ENCODE measurements around the gene CYP2J2.
A peak's percentile ranks its signal among the peaks of the same experiment; 100 is the strongest.
"Not testable (repeated sequence)": the region's sequence is repeated elsewhere in the genome, so short reads cannot be mapped to it uniquely, and the experiment has no call there.

Gene CYP2J2

DNA sequence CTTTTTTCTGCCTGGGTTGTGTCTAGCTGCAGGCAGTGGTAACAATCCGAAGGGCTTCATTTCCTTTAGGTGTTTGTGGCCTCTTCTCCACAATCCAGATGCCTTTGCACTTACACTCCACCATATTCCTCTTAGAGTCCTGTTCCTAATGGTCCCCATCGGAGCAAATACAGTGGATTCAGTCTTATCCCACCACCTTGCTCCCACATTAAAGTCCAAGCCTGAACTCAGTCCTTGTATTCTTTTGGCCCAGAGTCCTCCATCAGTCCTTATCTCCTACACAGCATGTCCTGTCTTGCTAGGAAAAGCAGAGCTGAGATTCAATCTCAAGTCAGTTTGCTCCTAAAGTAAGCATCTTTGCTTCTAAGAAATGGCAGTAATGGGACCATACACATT, 8.8 kb downstream of the CYP2J2 start:
- DNase-seq: no peak

DNA sequence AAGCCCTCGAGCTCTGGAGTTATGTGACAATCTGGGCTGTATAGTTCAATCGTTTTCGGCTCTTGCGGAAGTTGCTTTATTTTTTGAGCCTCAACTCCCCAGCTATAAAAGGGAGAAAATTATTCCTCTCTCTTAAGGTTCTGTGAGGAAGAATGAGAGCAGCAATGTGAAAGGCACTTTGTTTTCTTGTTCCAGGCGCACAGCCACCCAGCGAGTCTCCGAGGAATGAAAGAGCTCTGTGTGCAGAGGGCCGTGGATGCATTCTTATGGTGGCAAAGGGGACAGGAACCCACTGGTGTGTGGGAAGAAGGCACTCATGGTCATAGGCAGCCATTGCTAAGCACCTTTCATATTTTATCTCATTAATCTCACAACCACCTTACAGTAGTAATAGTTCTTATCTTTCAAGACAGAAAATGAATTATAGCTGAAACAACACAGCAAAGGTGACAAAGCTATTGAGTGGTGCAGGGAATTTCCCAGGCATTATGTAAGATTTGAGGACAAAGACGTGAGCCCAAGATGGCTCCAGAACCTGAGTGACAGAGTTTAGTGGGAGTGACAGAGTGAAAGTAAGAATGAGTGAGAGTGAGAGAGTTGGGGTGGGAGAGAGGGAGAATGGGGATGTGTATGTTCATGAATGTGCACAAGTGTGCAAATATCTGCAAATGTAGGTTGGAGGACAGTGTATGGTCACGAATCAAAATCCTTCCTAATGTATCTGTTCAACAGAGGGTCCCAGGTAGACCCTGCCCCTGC, 9.4 kb downstream of the CYP2J2 start:
- no peak for DNase-seq

DNA sequence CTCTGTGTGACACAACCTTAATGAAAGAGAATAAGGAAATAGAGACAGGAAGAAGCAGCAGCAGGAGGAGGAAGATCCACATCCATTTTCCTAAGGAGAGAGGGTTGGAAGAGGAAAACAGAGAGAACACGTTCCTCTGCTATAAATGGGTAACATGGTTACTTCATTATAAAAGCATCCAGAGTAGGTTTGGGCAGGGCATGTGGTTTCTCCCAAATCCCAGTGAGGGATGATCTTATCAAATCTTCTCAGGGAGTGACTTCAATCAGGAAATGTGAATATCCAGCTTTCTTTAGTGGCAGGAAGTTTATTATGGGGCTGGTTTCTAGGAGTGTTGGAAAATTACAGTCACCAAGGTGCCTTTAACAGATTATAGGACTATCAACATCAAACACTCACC, 11.1 kb downstream of the CYP2J2 start:
- DNase-seq: no peak

DNA sequence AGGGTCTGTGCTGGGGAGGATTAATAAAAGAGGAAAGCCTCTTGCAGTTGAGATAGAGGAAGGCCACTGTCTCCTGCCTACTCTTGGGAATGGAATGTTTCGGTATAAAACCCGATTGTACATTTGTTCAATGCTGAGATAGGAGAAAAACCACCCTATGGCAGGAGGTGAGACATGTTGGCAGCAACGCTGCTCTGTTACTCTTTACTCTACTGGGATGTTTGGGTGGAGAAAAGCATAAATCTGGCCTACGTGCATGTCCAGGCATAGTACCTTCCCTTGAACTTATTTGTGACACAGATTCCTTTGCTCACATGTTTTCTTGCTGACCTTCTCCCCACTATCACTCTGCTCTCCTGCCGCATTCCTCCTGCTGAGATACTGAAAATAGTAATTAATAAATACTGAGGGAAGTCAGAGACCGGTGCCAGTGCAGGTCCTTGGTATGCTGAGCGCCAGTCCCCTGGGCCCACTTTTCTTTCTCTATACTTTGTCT, 11.7 kb downstream of the CYP2J2 start:
- not testable (repeated sequence) for DNase-seq

DNA sequence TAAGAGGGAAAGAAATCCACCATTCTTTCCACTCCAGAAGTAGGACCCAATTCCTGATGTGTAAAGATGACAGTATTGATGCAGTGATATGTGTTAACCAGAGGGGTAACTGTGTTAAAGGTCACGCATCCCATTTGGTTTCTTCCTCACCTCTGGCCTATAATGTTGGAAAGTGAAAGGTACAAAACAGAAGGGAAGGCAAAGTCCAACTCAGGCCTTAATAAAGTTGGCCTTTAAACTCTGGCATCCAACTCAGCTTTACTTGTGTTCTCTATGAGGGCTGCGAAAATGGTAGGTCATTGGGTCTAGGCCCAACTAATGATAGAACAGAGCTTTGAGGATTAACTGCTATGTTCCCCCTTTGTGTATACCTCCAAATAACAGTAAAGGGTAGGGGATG, 17.9 kb downstream of the CYP2J2 start:
- DNase-seq: no peak

DNA sequence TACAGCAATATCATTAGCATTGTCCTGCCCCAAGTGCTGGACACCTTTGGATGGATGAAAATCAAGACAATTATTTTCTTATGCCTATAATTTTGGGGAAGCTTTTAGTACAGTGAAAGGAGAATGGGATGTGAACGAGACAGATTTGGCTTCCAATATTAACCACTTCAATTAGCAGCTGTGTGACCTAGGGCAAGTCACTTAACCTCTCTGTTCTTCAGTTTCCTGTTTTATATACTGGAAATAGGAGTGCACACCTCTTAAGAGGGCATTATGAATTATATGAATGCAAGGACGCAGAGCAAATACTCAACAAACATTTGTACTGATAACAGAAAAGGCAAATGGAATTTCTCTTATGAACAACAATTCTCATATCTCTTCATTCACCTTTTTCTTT, 18.5 kb downstream of the CYP2J2 start:
- DNase-seq: no peak

DNA sequence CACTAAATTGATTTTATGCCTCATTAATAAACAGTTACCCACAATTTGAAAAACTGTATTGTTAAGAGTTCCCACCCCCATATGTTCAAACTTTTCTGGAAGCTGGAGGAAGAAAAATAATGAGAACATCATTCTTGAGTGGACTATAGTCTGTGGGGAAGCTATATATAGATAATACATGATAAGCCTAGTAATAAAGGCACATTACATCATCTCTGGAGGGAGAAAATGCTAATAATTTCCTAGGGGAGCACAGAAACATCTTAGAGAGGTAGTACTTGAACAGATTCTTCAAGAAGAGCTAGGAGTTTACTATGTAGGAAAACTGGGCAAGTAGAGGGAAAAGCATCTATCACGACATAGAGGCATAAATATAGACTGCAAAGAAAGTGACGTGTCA, 19.6 kb downstream of the CYP2J2 start:
- no peak for DNase-seq

DNA sequence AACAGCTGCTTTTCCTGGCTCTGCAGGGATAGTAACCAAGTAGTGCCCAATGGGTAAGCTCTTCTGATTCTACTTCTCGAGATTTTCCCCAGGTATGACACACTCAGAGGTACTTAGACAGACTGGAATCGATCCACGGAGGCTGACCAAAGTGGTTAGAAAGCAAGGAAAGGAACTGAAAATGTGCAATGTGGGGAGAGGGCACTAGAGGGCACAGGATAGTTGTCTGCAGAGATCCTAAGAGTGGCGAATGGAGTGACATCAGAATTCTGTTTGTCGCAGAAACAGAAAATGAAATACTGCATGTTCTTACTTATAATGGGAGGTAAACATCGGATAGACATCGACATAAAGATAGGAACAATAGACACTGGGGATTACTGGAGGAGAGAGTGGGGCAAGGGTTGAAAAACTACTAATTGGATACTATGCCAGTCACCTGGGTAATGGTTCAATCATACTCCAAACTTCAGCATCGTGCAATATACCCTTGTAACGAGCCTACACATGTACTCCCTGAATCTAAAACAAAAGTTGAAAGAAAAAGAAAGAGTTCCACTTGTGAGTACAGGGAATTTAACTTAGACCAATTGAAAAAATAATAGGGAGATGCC, 23.3 kb downstream of the CYP2J2 start:
- peak; percentile 79 for DNase-seq

DNA sequence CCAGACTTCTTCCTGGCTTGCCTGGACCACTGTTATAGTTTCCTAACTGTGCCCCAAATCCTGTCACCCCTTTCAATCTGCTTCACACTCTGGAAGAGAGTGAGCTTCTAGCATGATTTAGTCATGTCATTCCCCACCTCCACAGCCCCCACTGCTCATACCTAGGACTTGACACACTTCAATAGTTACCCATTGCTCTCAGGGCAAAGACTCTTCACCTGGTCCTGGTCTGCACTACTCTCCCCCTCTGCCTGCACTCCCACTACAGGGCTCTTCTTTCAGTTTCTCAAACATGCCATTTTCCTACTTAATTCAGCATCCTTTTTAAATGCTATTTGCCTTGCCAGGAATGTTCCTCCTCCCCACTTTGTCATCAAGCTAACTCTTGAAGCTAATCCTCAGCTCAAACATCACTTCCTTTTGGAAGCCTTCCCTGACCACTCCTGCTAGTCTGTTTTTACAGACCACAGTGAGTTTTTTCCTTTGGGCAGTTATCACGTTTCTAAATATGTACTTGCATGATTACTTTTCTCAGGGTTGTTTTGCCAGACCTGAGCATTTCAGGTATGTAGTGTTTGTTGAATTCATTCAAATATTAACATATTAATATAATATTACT, 24.7 kb downstream of the CYP2J2 start:
- DNase-seq: no peak

DNA sequence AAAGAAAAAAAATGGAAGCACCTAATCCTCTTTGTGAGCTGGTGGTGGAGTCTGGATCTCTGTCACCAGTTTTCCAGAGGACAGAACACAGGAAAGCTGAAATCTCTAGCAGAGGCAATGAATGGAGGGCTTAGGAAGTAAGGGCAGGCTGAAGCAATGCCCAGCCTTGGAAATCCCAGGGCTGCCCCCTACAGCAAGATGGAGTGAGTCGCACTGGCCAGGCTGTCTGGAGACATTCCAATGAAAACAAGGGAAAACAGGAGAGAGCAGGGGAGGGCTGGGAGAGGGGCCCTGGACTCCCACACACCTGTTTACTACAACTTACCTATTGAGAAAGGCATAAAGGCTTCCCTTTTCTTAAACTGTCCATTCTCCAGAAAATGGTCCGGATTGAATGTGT, 25.9 kb downstream of the CYP2J2 start:
- no peak for DNase-seq

DNA sequence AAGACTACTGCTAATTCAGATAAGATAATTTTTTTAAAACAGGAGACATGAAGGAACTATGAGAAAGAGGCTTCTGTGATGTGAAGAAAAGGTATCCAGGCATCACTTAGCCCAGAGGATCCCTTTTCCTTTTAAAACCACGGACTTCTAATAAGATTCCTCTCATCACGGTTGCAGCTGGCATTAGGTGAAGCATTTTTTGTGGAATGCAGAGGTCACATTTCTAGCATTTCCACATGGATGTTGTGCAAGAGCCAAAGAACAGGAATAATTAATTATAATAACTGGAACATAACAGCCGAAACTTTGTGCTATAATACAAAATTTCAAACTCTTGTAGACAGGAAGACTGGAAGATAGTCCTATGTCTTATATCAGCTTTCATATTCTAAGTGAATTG, 27.6 kb downstream of the CYP2J2 start:
- no peak for DNase-seq

DNA sequence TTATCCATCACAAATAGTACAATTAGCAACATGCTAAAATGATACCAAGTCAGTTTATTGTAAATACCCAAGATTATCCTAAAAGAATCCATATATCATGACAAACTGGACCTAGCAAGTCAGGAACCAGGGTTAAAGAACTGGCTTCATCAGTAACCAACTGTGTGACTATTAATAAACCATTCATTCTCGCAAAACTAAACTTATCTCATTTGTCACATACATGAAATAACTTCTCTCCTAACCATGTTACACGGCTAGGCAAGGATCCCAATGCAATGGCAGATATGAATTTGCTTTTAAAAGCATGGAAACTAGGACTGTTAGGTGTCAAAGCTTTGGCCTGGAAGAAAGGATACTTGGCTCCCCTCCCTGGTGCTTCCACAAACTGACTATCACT, 29.4 kb downstream of the CYP2J2 start:
- DNase-seq: no peak

DNA sequence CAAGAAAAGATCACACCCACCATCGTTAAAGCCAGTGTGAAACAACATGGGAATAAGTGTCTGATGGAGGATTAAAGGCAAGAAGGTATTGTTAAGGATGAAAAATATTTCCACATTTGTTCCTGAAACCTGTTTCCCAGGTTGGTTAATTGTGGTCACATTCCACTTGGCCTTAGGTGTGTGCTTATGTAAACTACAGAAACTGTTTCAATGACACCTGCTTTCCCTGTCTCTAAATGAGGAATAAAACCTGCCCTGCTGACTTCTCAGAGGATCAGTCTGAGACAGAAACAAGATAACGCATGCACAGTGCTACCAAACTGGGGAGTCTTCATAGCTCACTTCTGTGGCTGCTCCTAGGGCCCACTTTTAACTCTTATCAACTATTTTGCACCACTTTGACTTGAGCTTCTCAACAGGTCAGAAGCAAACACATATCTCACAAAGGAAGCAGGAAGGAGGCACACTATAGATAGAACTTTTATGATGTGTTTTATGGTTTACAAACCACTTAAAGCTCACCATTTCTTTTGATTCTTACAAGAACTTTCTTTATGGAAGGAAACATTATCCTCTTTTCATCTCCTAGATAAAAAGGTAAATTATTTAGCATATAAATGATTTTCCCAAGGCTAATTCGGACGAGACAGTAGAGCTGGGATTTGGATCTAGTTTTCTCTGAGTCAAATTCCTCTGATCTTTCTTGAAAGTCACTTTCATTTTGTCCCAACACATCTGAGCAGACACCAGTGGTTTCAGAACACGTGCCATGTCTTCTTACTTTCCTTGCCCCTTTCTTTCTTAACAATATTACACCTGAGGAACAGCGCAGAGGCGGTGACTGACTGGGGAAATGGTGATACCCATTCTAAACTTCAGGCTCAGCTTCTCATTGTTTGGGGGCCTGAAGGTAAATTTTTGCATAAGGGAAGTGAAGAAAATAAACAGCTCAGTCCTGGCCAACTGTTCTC, 33.4 kb downstream of the CYP2J2 start:
- DNase-seq: no peak

DNA sequence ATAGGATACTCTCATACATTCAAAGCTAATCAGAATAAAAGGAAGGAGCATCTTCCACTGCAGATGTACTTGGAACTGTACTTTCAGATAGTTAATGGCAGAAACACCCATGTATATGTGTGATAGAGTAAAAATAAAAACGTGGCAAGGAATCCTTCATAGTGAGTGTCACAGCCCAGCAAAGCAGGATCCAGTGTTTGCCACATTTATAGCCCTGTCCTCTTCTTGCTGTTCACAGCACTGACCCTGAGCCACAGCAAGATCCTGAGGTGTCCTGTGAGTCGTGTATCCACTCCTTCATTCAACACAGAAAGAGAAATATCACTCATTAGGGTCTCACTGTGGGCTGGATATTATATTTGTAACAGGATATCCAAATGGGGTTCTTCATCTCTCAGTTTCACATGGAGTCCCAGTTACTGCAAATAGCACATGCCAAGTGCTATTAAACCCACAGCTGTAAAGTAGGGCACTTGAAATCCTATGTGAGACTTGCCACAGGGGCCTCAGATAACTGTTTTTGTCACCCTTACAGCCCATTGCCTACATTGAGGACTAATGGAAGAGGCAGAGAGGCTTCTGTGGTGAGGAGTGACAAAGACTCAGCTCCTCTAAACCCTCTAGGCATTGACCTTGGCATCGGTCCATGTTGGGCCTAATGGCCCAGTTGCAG, 41.3 kb downstream of the CYP2J2 start:
- DNase-seq: no peak

DNA sequence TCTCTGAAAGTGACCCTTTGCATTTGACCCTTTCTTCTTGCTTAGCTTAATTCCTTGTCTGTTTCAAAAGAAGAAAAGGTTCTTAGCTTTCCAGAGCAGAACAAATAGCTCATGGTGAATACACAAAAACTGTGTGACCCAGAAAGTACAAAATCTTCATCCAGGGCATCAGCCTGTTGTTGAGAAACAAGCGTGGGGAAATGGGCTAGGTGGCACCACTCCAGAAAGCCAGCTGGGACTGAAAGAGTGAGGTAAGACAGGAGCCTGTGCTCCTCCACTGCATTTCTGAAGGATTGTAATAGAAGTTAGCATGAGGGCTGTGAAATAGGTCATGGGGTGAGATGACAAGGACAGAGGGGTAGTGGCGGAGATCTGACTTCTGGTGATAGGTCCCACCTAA, 45.8 kb downstream of the CYP2J2 start:
- no peak for DNase-seq

DNA sequence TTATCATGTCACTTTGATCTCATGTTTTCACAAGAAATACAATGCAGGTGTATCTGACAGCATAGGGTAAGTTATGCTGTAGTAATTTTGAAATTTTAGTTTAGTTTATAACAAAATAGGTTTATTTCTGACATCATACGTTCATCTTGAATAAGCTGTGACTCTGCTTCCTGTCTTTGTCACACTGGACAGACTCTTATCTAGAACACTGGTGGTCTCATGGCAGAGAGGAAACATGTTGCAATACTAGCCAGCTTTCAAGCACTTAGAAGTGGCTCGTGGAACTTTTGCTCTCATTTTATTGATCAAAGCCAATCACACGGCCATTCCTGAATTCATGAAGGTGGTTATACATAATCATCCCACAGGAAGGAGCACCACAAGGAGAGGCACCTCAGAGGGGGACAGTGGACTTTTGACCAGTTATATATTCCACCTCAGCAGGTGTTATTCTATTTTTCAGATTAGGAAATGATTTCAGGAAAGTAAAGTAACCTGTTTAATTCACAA, 46.5 kb downstream of the CYP2J2 start:
- DNase-seq: peak; percentile 59

DNA sequence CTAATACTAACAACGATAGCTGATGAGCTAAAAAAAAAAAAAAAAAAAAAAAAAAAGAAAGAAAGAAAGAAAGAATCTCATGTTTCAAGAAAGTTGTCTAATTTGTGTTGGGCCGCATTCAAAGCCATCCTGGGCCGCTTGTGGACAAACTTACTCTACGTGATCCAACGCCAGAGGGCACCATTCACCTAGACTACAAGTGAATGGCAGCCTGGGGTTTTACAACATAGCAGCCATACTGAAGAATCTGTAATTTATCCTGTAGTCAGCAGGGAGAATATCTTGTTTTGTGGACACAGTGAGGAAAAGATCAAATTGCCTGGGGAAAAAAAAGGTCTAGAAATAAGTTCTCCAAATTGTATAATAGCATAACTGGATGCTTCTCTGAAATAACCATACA, 47.0 kb downstream of the CYP2J2 start:
- peak; percentile 82 for DNase-seq

DNA sequence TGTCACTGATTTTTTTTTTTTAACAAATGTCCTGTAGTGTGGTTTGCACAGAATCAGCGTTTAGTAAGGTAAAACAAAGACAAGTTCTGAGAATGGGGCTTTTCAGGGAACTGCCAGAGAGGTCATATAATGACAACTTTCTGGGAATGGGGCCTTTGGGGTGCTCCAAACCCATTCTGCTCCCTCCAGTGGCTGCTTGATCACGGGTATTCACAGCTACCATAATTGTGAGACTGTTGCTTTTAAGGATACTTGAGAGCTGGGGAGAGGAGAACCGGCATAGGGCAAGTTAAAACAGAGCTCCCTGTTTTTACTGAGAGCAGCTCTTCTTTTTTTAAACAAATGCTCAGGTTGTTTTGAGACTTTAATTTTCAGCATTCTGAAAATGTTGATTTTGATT, 48.2 kb downstream of the CYP2J2 start:
- DNase-seq: no peak

DNA sequence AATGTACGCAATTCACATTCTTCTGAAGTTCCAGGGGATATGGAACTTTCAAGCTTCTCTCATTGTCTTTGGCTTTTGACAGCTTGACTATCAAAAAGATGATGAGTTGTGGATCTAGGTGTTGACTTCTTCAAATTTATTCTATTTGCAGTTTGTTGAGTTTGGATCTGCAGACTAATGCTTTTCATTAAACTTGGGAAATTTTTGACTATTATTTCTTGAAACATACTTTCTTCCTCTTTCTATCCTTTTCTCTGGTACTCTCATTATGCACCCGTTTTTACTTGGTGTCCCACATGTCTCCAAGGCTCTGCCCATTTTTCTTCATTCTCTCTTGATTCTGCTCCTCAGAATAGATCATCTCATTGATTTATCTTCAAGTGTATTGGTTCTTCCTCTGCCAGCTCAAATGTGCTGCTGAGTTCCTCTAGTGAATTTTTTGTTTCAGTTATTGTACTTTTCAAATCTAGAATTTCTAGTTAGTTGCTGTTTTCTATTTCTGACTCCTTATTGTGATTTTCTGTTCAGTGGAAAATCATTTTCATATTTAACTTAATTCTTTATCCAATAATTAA, 49.4 kb downstream of the CYP2J2 start:
- DNase-seq: no peak

DNA sequence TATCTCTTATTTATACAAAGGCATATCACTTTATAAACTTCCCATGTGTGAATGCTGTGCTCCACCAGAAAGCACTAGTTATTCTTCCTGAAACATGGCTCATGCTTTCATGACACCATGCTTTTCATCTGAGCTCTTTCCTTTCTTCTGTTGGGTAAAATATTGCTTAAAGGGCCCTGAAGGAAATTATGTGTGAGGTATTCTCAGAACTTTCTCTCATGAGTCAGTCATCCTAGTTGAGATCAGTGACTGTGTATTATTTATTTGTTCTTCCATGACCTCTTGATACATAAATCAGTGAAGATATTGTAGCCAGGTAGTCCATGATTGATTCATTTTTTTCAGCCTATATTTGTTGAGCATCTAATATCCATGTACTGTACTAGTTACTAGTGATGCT, 54.8 kb downstream of the CYP2J2 start:
- no peak for DNase-seq

DNA sequence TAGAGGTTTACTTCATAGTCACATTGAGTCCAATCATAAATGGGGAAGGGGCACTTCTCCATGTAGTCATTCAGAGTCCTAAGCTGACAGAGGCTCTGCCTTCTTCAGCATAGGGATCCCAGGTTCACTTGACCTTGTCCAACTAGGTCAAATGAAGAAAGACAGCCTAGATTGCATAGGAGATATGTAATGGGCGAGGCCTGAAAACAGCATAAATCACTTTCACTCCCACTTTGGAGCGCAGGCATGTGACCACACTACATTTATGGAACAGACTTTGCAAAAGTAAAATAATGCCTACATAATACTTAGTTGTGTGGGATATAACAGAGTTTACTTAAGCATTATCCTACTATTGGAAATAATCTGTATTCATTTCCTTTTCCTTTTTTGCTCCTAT, 60.1 kb downstream of the CYP2J2 start:
- DNase-seq: no peak

All from OCI-M1 (cell line).